HEK293T (cell line): ENCODE results near the gene SFN.

Experiments used
- L3MBTL2 ChIP-seq: fragments of 450-650 bp; conservative IDR thresholded peaks from 2 replicates; pipeline ENCODE4 v1.6.1; 2016; ENCODE audit warnings: mild to moderate bottlenecking
- TF ChIP-seq, protein P1 (sequence below): fragments of 450-650 bp; IDR thresholded peaks from 2 replicates; pipeline ENCODE4 v1.6.1; 2016

DNA sequence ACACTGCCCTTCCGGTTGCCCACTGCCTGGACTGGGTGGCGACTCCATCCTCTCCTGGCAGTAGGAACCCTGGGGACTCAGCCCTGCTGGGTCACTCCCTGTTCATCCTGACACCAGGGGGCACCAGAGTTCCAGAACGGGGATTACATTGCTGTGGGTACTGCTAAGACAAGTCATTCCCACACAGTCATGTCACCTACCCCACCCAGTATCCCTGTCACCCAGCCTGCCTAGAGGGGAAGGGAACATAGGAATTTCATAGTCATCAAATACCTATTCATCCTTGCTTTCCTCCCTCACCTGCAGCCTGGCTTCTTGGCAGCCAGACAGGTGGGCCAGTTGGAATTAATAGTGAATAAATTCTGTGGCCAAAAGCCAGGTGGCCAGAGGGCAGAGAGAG is 9.8 kb upstream of the SFN start:
- TF ChIP-seq L3MBTL2 = no peak
- TF ChIP-seq, protein P1, sequence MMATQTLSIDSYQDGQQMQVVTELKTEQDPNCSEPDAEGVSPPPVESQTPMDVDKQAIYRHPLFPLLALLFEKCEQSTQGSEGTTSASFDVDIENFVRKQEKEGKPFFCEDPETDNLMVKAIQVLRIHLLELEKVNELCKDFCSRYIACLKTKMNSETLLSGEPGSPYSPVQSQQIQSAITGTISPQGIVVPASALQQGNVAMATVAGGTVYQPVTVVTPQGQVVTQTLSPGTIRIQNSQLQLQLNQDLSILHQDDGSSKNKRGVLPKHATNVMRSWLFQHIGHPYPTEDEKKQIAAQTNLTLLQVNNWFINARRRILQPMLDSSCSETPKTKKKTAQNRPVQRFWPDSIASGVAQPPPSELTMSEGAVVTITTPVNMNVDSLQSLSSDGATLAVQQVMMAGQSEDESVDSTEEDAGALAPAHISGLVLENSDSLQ = no peak
